GOT3 (cell line): ENCODE results near the gene REXO1.

Experiments used
- DNase-seq: peaks from one replicate; lab custom pipeline; 2025; ENCODE audit warnings: mixed read lengths; lab: John Stamatoyannopoulos, UW

Gene REXO1

GRCh38 chr19:1849132-1849474, 820 bp upstream of the REXO1 start:
- no peak for DNase-seq

GRCh38 chr19:1847684-1848398, 442 bp downstream of the REXO1 start:
- DNase-seq, result no peak

GRCh38 chr19:1847348-1847683, 967 bp downstream of the REXO1 start:
- DNase-seq, result no peak

GRCh38 chr19:1846517-1847204, 1.6 kb downstream of the REXO1 start:
- DNase-seq, result no peak

GRCh38 chr19:1845642-1846041, 2.6 kb downstream of the REXO1 start:
- DNase-seq, result no peak

GRCh38 chr19:1845125-1845515, 3.2 kb downstream of the REXO1 start:
- DNase-seq, result no peak

- DNase-seq, result no peak
Measured at GRCh38 chr19:1844513-1845124, 3.7 kb downstream of the REXO1 start.

- no peak for DNase-seq
Measured at GRCh38 chr19:1843646-1844394, 4.5 kb downstream of the REXO1 start.

GRCh38 chr19:1843116-1843515, 5.2 kb downstream of the REXO1 start:
- DNase-seq, result no peak

- no peak for DNase-seq
Measured at GRCh38 chr19:1841209-1841924, 6.9 kb downstream of the REXO1 start.

GRCh38 chr19:1840541-1841115, 7.7 kb downstream of the REXO1 start:
- no peak for DNase-seq

GRCh38 chr19:1839658-1840540, 8.4 kb downstream of the REXO1 start:
- DNase-seq, result no peak

GRCh38 chr19:1837625-1838105, 10.6 kb downstream of the REXO1 start:
- no peak for DNase-seq

GRCh38 chr19:1837222-1837565, 11.1 kb downstream of the REXO1 start:
- DNase-seq, result no peak

GRCh38 chr19:1836458-1837221, 11.6 kb downstream of the REXO1 start:
- no peak for DNase-seq

GRCh38 chr19:1833540-1833939, 14.7 kb downstream of the REXO1 start:
- no peak for DNase-seq

GRCh38 chr19:1832046-1832663, 16.1 kb downstream of the REXO1 start:
- DNase-seq, result no peak

GRCh38 chr19:1830978-1831377, 17.3 kb downstream of the REXO1 start:
- DNase-seq, result no peak

- DNase-seq, result no peak
Measured at GRCh38 chr19:1830568-1830967, 17.7 kb downstream of the REXO1 start.

GRCh38 chr19:1829958-1830357, 18.3 kb downstream of the REXO1 start:
- DNase-seq, result no peak
